Spleen (tissue), 7 donors: ENCODE results near the gene BCAR3.

Experiments used
- POLR2AphosphoS5 ChIP-seq, 3 donors: sonication (generic); formaldehyde crosslinking; IDR thresholded peaks; one replicate each; pipeline ENCODE4 v1.5.1; 2017; ENCODE audit warnings: antibody characterized with exemption in 3 of 3
- TF ChIP-seq, protein P1 (sequence below), 11 experiments: fragments of 200-600 bp in 7 of 11; fragments of 450-650 bp in 4 of 11; sonication (generic) in 4 of 11; IDR thresholded peaks in 8 of 11; conservative IDR thresholded peaks in 3 of 11; 1 replicate in 7 of 11; 2 replicates in 4 of 11; pipeline versions ENCODE4 v1.4.0 to v1.8.0; 2016 to 2021; ENCODE audit warnings: antibody characterized with exemption in 11 of 11, inconsistent platforms in 4 of 11, mild to moderate bottlenecking in 1 of 11
- donor health status: DM: no; HTN: no; CAD: no; lungs with moderate emphysema.
- donor health status: DM: no; HTN: no; CAD: no.
- donor health status: DM: no; HTN: no; CAD: no.

DNA sequence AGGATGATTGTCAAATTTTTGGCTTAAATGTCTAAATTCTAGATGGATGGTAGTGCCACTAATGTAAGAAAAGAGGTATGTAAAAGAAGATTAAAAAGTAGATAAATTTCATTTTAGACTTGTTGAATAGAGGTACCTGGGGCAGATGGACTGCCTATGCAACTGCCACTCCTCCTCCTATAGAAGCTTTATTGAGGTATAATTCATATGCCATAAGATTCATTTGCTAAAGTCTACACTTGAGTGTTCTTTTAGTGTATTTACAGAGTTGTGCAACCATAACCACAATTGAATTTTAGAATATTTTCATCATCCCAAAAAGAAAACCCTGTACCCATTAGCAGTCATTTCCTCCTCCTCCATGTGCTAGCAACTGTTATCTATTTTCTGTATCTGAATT lies 163.1 kb downstream of the BCAR3 start:
- TF ChIP-seq, protein P1, sequence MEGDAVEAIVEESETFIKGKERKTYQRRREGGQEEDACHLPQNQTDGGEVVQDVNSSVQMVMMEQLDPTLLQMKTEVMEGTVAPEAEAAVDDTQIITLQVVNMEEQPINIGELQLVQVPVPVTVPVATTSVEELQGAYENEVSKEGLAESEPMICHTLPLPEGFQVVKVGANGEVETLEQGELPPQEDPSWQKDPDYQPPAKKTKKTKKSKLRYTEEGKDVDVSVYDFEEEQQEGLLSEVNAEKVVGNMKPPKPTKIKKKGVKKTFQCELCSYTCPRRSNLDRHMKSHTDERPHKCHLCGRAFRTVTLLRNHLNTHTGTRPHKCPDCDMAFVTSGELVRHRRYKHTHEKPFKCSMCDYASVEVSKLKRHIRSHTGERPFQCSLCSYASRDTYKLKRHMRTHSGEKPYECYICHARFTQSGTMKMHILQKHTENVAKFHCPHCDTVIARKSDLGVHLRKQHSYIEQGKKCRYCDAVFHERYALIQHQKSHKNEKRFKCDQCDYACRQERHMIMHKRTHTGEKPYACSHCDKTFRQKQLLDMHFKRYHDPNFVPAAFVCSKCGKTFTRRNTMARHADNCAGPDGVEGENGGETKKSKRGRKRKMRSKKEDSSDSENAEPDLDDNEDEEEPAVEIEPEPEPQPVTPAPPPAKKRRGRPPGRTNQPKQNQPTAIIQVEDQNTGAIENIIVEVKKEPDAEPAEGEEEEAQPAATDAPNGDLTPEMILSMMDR (IDR thresholded peaks at IDR 0.05 in 8 of 11, conservative IDR thresholded peaks at IDR 0.05 in 3 of 11) = no peak
- TF ChIP-seq POLR2AphosphoS5 (IDR thresholded peaks at IDR 0.05) = no peak
